ENCODE measurements around the gene GDPD3. TPM values are rescaled to one million over a fixed set of nuclear protein-coding genes. Genes with fewer than 3 reads are reported as not detected.
"Not testable (repeated sequence)": the region's sequence is repeated elsewhere in the genome, so short reads cannot be mapped to it uniquely, and the experiment has no call there.

Gene GDPD3
- total RNA-seq, 4 donors from 2014 or later: 0.66 to 3.7 (median 2.2) TPM

DNA sequence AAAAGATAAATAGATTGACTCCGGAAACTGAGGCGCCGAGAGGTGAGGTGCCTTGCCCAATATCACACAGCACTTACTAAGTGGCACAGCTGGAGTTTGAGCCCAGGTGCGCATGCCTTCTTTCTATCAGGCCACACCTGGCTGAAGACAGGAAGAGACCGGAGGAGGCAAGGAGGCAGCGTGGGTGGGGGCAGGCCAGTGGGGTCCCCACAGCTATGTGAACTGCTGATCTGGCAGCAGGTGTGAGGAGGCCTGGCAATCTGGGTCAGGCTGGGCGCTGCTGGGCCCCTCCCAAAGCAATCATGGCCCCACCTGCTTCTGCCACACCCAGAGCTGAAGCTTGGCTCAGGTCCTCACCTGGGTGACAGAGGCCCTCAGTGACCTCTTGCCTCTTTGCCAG lies 1.9 kb upstream of the GDPD3 start:
- Histone ChIP-seq H3K36me3 (peaks cover 29 to 100% (median 98%) of the 10 kb centered on the region in 4 donors), H3K4me3 (no peak overlapping the region), H3K27ac (replicated peaks in 1 of 4) (no peak overlapping the region), H3K4me1 (peaks cover 6 to 16% (median 9%) of the 10 kb centered on the region in 4 donors), H3K27me3 (no peaks in the 10 kb centered on the region), H3K9me3 (no peaks in the 10 kb centered on the region)
- 84% methylated on average over 7 of the region's 7 CpGs for WGBS
- DNase-seq (ENCODE audit: extremely low spot score): no peak
- no peak for TF ChIP-seq POLR2A (IDR thresholded peaks at IDR 0.05; ENCODE audit: low read depth)
- TF ChIP-seq EP300 (IDR thresholded peaks at IDR 0.05): no peak
- no peak for TF ChIP-seq POLR2AphosphoS5 (IDR thresholded peaks at IDR 0.05)
- TF ChIP-seq CTCF (IDR thresholded peaks at IDR 0.05): no peak
- intact Hi-C loops (cut with DNase I): no loop called here

DNA sequence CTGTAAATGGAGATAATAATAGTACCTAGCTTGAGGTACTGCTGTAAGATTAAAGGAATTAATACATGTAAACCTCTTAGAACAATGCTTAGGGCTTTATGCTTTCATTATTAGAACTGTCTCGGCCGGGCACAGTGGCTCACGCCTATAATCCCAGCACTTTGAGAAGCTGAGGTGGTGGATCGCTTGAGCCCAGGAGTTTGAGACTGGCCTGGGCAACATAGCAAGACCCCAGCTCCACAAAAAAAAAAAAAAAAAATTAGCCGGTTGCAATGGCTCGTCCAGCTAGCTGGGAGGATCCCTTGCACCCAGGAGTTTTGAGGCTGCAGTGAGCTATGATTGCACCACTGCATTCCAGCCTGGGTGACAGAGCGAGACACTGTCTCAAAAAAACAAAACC lies 1.5 kb upstream of the GDPD3 start:
- DNase-seq (ENCODE audit: extremely low spot score); H3K9me3 ChIP-seq; H3K27me3 ChIP-seq; H3K27ac ChIP-seq (replicated peaks in 1 of 4); intact Hi-C loops (cut with DNase I); H3K4me3 ChIP-seq: not testable (repeated sequence)
- H3K36me3 ChIP-seq: peaks cover 29 to 100% (median 97%) of the 10 kb centered on the region in 4 donors
- H3K4me1 ChIP-seq: peaks cover 6 to 12% (median 8%) of the 10 kb centered on the region in 4 donors
- 85% methylated on average over 7 of the region's 7 CpGs for WGBS

DNA sequence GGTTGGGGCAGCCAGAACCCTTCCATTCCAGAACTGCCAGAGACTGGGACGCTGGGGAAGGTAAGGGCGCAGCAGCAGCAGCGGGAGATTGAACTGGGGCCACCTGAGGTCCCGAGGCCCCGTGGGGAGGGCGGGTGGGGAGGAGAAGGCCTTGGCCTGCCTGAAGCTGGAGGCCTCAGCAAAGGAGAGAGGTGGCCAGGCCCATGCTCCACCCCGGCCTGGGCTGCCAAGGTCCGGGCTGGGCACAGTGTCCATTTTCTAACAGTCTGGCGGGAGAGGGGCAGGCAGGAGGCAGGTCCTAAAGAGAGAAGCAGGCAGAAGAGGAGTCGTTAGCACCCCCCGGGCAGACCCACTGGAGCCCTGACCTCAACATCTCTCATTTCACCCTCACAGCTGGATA lies 1.1 kb upstream of the GDPD3 start:
- no peak overlapping the region for H3K4me3 ChIP-seq
- intact Hi-C loops (cut with DNase I): no loop called here
- H3K9me3 ChIP-seq: no peaks in the 10 kb centered on the region
- H3K27ac ChIP-seq (replicated peaks in 1 of 4): no peak overlapping the region
- no peak for DNase-seq (ENCODE audit: extremely low spot score)
- peaks cover 31 to 100% (median 95%) of the 10 kb centered on the region in 4 donors for H3K36me3 ChIP-seq
- peaks cover 6 to 10% (median 8%) of the 10 kb centered on the region in 4 donors for H3K4me1 ChIP-seq
- WGBS: 86% methylated on average over 10 of the region's 11 CpGs
- no peaks in the 10 kb centered on the region for H3K27me3 ChIP-seq
- TF ChIP-seq EP300 (IDR thresholded peaks at IDR 0.05) (no peak), POLR2A (IDR thresholded peaks at IDR 0.05; ENCODE audit: low read depth) (no peak), POLR2AphosphoS5 (IDR thresholded peaks at IDR 0.05) (no peak), CTCF (IDR thresholded peaks at IDR 0.05) (no peak)

GRCh38 chr16:30113711-30114333 lies 485 bp upstream of the GDPD3 start:
- intact Hi-C loops (cut with DNase I): no loop called here
- Histone ChIP-seq H3K27me3 (no peaks in the 10 kb centered on the region), H3K4me1 (peaks cover 6 to 10% (median 8%) of the 10 kb centered on the region in 4 donors)

More at GRCh38 chr16:30113711-30114333, 485 bp upstream of the GDPD3 start:
- TF ChIP-seq EP300 (IDR thresholded peaks at IDR 0.05) (no peak), CTCF (IDR thresholded peaks at IDR 0.05) (no peak), POLR2A (IDR thresholded peaks at IDR 0.05; ENCODE audit: low read depth) (no peak), POLR2AphosphoS5 (IDR thresholded peaks at IDR 0.05) (no peak)
- Histone ChIP-seq H3K27ac (replicated peaks in 1 of 4) (peak overlapping the region in 1 of 4 donors; percentile 12), H3K4me3 (no peak overlapping the region), H3K36me3 (peaks cover 30 to 100% (median 94%) of the 10 kb centered on the region in 4 donors), H3K9me3 (no peaks in the 10 kb centered on the region)
- WGBS: 91% methylated on average over 5 of the region's 20 CpGs
- no peak for DNase-seq (ENCODE audit: extremely low spot score)

All from esophagus muscularis mucosa (tissue), 4 donors.